Fibroblast of lung (primary cell): ENCODE results near the gene PSMC2. TPM values are rescaled to one million over a fixed set of nuclear protein-coding genes. Genes with fewer than 3 reads are reported as not detected.

Source experiments
- DNase-seq, 2 donors: peaks; one replicate each; pipeline versions ENCODE4 v3.0.0 to v3.0.0-alpha.2; 2010; ENCODE audit warnings: low read depth in 2 of 2
- H2AFZ ChIP-seq: 2 replicates; pipeline ENCODE4 v1.5.1; 2012; ENCODE audit warnings: low read length, control low read depth, inconsistent platforms
- H3K27ac ChIP-seq: 2 replicates; pipeline ENCODE4 v1.5.1; 2011; ENCODE audit warnings: low read length, control low read depth; ENCODE audit not compliant: insufficient read depth
- H3K27me3 ChIP-seq: 2 replicates; pipeline ENCODE4 v1.5.1; 2011; ENCODE audit warnings: mild to moderate bottlenecking, low read length; ENCODE audit not compliant: control insufficient read depth, insufficient read depth
- H3K36me3 ChIP-seq: 2 replicates; pipeline ENCODE4 v1.5.1; 2011; ENCODE audit warnings: low read length; ENCODE audit not compliant: control insufficient read depth, insufficient read depth
- H3K4me1 ChIP-seq: 2 replicates; pipeline ENCODE4 v1.5.1; 2011; ENCODE audit warnings: low read length; ENCODE audit not compliant: control insufficient read depth, insufficient read depth; ENCODE audit errors: extremely low read depth
- H3K4me2 ChIP-seq: 2 replicates; pipeline ENCODE4 v1.5.1; 2011; ENCODE audit warnings: low read length, control low read depth; ENCODE audit not compliant: insufficient read depth; ENCODE audit errors: extremely low read depth
- H3K4me3 ChIP-seq, 4 experiments: fragments of 200-600 bp in 1 of 4; sonication (generic) in 1 of 4; replicated peaks in 1 of 4; 2 replicates each; pipeline ENCODE4 v1.5.1; 2011 to 2016; ENCODE audit warnings: low read length in 4 of 4, low read depth in 3 of 4, mild to moderate bottlenecking in 3 of 4, control low read depth in 2 of 4, inconsistent platforms in 1 of 4, mixed read lengths in 1 of 4; ENCODE audit not compliant: insufficient read depth in 1 of 4; ENCODE audit errors: control extremely low read depth in 1 of 4
- H3K79me2 ChIP-seq: 2 replicates; pipeline ENCODE4 v1.5.1; 2012; ENCODE audit warnings: mild to moderate bottlenecking, low read length, inconsistent platforms; ENCODE audit not compliant: control insufficient read depth, insufficient read depth
- H3K9ac ChIP-seq: 2 replicates; pipeline ENCODE4 v1.5.1; 2011; ENCODE audit warnings: mild to moderate bottlenecking, low read length, control low read depth; ENCODE audit not compliant: insufficient read depth
- H3K9me3 ChIP-seq: 2 replicates; pipeline ENCODE4 v1.5.1; 2012; ENCODE audit warnings: low read depth, low read length; ENCODE audit not compliant: control insufficient read depth, insufficient read depth
- H4K20me1 ChIP-seq: 2 replicates; pipeline ENCODE4 v1.5.1; 2011; ENCODE audit warnings: low read length; ENCODE audit not compliant: control insufficient read depth, insufficient read depth; ENCODE audit errors: extremely low read depth
- EZH2 ChIP-seq: IDR thresholded peaks from 2 replicates; pipeline ENCODE4 v1.5.1; 2012; ENCODE audit warnings: low read length, control low read depth, mild to moderate bottlenecking; ENCODE audit errors: missing control alignments
- polyA plus RNA-seq, 2 donors: library from polyadenylated mRNA; depleted of rRNA in 1 of 2; stranded (reverse) in 1 of 2; unstranded in 1 of 2; fragments of >200 nt; gene quantifications; 2 replicates each; pipeline ENCODE4 v1.2.1, GENCODE V29; 2011 to 2012; ENCODE audit warnings: missing spikeins in 1 of 2
- total RNA-seq: library from RNA; depleted of rRNA; stranded (reverse); fragments of >200 nt; gene quantifications from 2 replicates; pipeline ENCODE4 v1.2.1, GENCODE V29; 2014
- TF ChIP-seq, protein P1 (sequence below), 2 donors: IDR thresholded peaks in 1 of 2; conservative IDR thresholded peaks in 1 of 2; 1 replicate in 1 of 2; 2 replicates in 1 of 2; pipeline ENCODE4 v1.5.1; 2011 to 2012; ENCODE audit warnings: low read length in 2 of 2, control low read depth in 1 of 2, inconsistent platforms in 1 of 2, low read depth in 1 of 2, mild to moderate bottlenecking in 1 of 2

Gene PSMC2
- total and polyA plus RNA-seq, 2 donors (not counting 1 experiment from before 2014, with no cell fraction given): 144 to 305 TPM

DNA sequence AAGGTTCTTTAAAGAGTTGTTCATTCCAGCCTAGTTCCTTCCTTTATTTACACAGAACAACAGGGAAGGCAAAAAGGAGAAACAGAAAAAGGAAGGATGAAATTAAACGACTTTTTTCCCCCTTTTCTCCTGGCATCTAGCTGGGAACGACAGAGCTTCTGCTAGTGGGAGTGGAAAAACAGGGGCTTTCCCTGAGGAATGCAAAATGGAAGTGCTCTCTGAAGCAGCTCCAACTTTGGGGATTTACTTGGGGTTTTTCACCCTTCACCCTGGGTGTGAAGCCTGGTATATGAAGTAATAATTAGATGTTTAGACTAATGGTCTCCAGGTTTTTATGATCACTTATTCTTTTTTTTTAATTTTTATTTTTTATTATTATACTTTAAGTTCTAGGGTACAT is 46.0 kb upstream of the PSMC2 start:
- Histone ChIP-seq H3K4me2 (no peak overlapping the region), H2AFZ (no peak overlapping the region), H3K9ac (no peak overlapping the region), H3K27me3 (no peaks in the 10 kb centered on the region), H3K79me2 (peaks cover 19% of the 10 kb centered on the region), H3K4me1 (peaks cover 8% of the 10 kb centered on the region), H3K9me3 (no peaks in the 10 kb centered on the region), H3K36me3 (peaks cover 4% of the 10 kb centered on the region), H3K4me3 (no peak overlapping the region), H3K27ac (no peak overlapping the region), H4K20me1 (no peaks in the 10 kb centered on the region)
- DNase-seq: no peak
- TF ChIP-seq, protein P1, sequence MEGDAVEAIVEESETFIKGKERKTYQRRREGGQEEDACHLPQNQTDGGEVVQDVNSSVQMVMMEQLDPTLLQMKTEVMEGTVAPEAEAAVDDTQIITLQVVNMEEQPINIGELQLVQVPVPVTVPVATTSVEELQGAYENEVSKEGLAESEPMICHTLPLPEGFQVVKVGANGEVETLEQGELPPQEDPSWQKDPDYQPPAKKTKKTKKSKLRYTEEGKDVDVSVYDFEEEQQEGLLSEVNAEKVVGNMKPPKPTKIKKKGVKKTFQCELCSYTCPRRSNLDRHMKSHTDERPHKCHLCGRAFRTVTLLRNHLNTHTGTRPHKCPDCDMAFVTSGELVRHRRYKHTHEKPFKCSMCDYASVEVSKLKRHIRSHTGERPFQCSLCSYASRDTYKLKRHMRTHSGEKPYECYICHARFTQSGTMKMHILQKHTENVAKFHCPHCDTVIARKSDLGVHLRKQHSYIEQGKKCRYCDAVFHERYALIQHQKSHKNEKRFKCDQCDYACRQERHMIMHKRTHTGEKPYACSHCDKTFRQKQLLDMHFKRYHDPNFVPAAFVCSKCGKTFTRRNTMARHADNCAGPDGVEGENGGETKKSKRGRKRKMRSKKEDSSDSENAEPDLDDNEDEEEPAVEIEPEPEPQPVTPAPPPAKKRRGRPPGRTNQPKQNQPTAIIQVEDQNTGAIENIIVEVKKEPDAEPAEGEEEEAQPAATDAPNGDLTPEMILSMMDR (conservative IDR thresholded peaks at IDR 0.05 in 1 of 2, IDR thresholded peaks at IDR 0.05 in 1 of 2; ENCODE audit: low read depth in 1 of 2, low read length in 2 of 2): no peak
- TF ChIP-seq EZH2: no peak

DNA sequence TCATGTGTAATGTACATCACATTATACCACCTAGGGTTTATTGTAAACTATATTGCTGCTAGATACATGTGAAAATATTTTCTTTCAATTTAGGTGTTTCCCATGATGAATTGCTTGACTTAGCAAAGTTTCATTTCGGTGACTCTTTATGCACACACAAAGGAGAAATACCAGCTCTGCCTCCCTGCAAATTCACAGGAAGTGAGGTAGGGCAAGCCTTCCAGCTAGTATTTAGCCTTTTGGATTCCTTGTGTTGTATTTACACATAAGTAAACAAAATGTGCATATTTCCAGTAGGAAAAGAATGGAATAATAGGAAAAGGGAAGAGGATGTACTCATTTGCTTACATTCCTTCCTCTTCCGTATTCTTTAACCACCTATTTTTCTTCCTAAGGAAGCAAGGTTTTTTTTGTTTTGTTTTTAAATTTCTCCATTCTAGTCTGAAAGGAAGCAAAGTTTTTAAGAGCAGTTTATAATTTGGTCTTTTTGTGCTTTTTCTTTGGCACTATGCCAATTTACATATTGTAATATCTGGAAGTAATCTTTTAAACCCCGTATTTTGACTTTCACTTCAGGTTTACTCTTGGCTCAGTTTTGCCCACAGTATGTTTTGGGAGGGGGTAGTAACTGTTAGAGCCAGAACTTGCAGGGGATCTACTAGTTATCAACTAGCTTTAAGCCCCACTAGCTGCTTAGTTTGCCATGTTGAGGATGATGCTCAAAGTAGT is 39.8 kb upstream of the PSMC2 start:
- Histone ChIP-seq H3K27ac (no peak overlapping the region), H3K4me1 (no peaks in the 10 kb centered on the region), H3K36me3 (peaks cover 12% of the 10 kb centered on the region), H4K20me1 (no peaks in the 10 kb centered on the region), H3K9ac (no peak overlapping the region), H3K4me3 (no peak overlapping the region), H2AFZ (no peak overlapping the region), H3K4me2 (no peak overlapping the region), H3K9me3 (no peaks in the 10 kb centered on the region), H3K27me3 (no peaks in the 10 kb centered on the region), H3K79me2 (no peaks in the 10 kb centered on the region)
- TF ChIP-seq EZH2: no peak
- TF ChIP-seq, protein P1 (conservative IDR thresholded peaks at IDR 0.05 in 1 of 2, IDR thresholded peaks at IDR 0.05 in 1 of 2; ENCODE audit: low read depth in 1 of 2, low read length in 2 of 2): no peak
- no peak for DNase-seq

DNA sequence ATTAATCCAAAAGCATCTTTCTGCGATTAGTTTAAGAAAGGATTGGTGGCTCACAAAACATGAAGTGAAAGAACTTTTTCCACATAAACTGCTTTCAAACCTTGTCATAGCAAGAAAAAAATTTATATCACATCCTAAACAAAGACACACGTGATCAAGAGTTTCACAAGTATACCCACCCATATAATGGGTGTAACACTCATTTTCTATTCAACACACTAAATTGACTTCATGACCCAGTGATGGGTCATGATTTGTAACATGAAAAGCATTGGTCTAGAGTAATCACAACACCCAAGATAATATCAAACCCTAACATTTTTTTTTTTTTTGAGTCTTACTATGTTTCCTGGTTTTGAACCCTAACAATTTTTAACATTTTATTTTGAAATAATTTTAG is 32.6 kb upstream of the PSMC2 start:
- Histone ChIP-seq H3K9me3 (no peaks in the 10 kb centered on the region), H2AFZ (no peak overlapping the region), H3K79me2 (no peaks in the 10 kb centered on the region), H3K4me2 (no peak overlapping the region), H3K27me3 (no peaks in the 10 kb centered on the region), H4K20me1 (no peaks in the 10 kb centered on the region), H3K36me3 (peaks cover 17% of the 10 kb centered on the region), H3K4me1 (no peaks in the 10 kb centered on the region), H3K4me3 (no peak overlapping the region), H3K27ac (no peak overlapping the region), H3K9ac (no peak overlapping the region)
- DNase-seq: no peak
- TF ChIP-seq EZH2: no peak
- TF ChIP-seq, protein P1 (conservative IDR thresholded peaks at IDR 0.05 in 1 of 2, IDR thresholded peaks at IDR 0.05 in 1 of 2; ENCODE audit: low read depth in 1 of 2, low read length in 2 of 2): no peak
